ENCODE results near the gene ZNF513.

Gene ZNF513

DNA sequence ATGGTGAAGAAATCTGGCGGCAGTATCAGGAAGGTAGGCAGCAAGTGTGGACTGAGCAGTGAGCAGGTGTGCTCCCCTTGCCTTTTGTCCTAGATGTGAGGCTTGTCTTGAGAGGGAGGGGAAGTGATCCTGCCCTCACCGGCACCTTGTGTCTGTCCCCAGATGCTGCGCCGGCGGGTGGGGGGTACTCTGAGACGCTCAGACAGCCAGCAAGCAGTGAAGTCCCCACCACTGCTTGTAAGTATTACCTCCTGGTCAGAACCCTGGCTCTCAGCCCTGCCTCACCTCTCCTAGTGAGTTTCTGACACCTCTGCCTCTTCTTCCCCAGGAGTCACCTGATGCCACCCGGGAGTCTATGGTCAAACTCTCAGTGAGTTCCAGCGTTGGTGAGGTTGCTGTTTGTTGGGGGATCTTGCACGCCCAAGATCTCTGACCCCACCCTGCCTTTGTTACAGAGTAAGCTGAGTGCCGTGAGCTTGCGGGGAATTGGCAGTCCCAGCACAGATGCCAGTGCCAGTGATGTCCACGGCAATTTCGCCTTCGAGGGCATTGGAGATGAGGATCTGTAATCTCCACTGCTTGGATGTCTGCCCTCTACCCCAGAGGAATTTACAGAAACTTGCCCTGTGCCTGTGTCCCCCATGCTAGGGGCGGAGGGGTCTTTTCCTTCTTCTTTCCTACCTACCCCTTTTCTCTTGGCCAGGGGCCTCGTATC, 4.2 kb downstream of the ZNF513 start:
- TF ChIP-seq, protein P1, sequence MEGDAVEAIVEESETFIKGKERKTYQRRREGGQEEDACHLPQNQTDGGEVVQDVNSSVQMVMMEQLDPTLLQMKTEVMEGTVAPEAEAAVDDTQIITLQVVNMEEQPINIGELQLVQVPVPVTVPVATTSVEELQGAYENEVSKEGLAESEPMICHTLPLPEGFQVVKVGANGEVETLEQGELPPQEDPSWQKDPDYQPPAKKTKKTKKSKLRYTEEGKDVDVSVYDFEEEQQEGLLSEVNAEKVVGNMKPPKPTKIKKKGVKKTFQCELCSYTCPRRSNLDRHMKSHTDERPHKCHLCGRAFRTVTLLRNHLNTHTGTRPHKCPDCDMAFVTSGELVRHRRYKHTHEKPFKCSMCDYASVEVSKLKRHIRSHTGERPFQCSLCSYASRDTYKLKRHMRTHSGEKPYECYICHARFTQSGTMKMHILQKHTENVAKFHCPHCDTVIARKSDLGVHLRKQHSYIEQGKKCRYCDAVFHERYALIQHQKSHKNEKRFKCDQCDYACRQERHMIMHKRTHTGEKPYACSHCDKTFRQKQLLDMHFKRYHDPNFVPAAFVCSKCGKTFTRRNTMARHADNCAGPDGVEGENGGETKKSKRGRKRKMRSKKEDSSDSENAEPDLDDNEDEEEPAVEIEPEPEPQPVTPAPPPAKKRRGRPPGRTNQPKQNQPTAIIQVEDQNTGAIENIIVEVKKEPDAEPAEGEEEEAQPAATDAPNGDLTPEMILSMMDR (IDR thresholded peaks at IDR 0.05; ENCODE audit: borderline replicate concordance, control extremely low read depth, extremely low read depth, insufficient read depth, missing control alignments): no peak
- in situ Hi-C loops (cut with MboI; ENCODE audit: low sequenced_read_pairs, unreplicated experiment): no loop called here
- DNase-seq (ENCODE audit: low spot score): no peak

DNA sequence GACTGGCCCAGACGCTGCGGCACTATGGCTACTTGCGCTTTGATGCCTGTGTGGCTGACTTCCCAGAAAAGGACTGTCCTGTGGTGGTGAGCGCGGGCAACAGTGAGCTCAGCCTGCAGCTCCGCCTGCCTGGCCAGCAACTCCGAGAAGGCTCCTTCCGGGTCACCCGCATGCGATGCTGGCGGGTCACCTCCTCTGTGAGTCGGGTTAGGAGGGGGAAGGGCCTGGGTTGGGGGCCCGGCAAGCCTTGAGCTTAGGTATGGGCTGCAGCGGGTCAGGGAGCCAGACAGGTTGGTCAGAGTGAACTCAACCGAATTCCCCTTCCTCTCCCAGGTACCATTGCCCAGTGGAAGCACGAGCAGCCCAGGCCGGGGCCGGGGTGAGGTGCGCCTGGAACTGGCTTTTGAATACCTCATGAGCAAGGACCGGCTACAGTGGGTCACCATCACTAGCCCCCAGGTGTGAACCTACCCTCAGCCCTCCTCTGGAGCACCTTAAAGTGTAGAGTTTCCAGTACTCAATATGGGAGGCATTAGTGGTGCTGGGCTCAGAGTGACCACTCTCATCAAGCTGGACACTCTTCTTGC, 4.9 kb downstream of the ZNF513 start:
- DNase-seq (ENCODE audit: low spot score): no peak
- TF ChIP-seq, protein P1 (IDR thresholded peaks at IDR 0.05; ENCODE audit: borderline replicate concordance, control extremely low read depth, extremely low read depth, insufficient read depth, missing control alignments): no peak
- in situ Hi-C loops (cut with MboI; ENCODE audit: low sequenced_read_pairs, unreplicated experiment): no loop called here

DNA sequence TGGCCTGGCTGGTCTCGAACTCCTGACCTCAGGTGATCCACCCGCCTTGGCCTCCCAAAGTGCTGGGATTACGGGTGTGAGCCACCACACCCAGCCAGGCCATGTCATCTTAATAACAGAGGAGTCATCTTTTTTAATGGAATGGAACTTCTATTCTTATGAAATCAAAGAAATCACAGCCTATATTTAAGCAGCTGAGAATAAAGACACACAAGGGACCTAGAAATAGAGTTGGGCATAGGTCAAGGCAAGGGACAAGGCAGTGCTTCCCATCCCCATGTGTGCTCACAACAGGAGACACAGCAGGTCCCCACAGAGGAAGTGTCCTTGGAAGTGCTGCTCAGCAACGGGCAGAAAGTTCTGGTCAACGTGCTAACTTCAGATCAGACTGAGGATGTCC, 7.0 kb downstream of the ZNF513 start:
- DNase-seq (ENCODE audit: low spot score): no peak
- in situ Hi-C loops (cut with MboI; ENCODE audit: low sequenced_read_pairs, unreplicated experiment): no loop called here
- TF ChIP-seq, protein P1 (IDR thresholded peaks at IDR 0.05; ENCODE audit: borderline replicate concordance, control extremely low read depth, extremely low read depth, insufficient read depth, missing control alignments): no peak

GRCh38 chr2:27372937-27373336, 7.6 kb downstream of the ZNF513 start:
- DNase-seq (ENCODE audit: low spot score): no peak
- in situ Hi-C loops (cut with MboI; ENCODE audit: low sequenced_read_pairs, unreplicated experiment): no loop called here
- TF ChIP-seq, protein P1 (IDR thresholded peaks at IDR 0.05; ENCODE audit: borderline replicate concordance, control extremely low read depth, extremely low read depth, insufficient read depth, missing control alignments): no peak

- peak; percentile 47 for DNase-seq (ENCODE audit: low spot score)
- in situ Hi-C loops (cut with MboI; ENCODE audit: low sequenced_read_pairs, unreplicated experiment): no loop called here
These were observed 9.5 kb downstream of the ZNF513 start for GRCh38 chr2:27370816-27371620.

More at GRCh38 chr2:27370816-27371620, 9.5 kb downstream of the ZNF513 start:
- TF ChIP-seq, protein P1 (IDR thresholded peaks at IDR 0.05; ENCODE audit: borderline replicate concordance, control extremely low read depth, extremely low read depth, insufficient read depth, missing control alignments): no peak

Data from GM13976 (cell line).